T1000 (cell line): ENCODE measurements around the gene DOCK1.

Experiments used
- DNase-seq: peaks from one replicate; lab custom pipeline; 2025; ENCODE audit warnings: mixed read lengths; lab: John Stamatoyannopoulos, UW

The DOCK1 gene

GRCh38 chr10:127142856-127143255 is 237.6 kb downstream of the DOCK1 start:
- DNase-seq: no peak

GRCh38 chr10:127145173-127145572 is 239.9 kb downstream of the DOCK1 start:
- peak; percentile 48 for DNase-seq

GRCh38 chr10:127146661-127147060 is 241.4 kb downstream of the DOCK1 start:
- no peak for DNase-seq

DNA sequence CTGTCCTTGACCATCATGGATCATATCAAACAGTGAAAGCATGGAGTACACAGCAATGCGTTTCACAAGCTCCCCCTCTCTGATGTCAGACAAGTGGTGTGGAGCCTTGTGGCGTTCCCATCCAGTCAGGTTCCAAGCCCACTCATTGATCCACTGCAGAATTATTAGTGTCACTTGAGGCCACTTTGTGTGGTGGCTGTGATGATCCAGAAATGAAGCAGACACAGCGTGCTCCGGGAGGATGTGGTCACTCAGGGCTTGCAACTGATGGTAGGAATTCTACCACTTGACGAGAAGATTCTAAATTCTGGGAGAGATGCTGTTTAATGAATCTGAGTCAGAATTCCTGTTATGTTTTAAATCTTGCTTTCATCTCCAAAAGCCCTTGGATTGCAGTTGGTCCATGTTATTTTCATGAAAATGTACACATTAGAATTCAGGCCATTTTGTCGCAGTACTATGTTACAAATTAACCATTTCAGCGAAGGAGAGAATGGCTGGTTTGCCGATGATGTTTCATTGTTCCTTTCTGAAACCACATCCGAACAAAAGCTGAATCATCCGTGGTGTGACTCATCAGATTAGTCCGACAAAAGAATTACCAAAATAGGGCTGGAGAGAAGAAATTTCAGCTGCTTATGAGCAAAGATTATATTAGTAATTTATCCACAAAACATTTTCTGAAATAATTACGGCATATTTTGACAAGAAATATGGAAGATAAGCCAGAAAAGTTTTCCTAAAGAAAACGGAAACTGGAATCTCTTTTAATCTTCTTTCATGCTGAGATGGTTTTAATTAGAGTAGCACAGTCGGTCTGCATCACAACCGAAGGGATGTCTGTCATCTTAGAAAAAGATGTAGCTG is 243.1 kb downstream of the DOCK1 start:
- DNase-seq: peak; percentile 44

DNA sequence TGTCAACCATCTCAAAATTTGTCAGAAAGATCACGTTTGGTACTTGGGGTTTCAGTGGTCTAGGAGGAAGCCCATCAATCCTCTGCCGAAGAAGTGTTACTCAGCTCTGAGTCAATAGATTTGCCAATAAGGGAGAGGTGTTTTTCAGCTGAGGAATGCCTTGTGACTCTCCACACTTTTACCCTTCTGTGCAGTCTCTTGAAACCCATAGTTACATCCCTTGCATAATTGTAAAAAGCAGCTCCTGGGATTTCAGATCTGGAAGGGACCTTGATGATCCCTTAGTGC is 243.6 kb downstream of the DOCK1 start:
- no peak for DNase-seq

GRCh38 chr10:127149501-127150081 is 244.4 kb downstream of the DOCK1 start:
- DNase-seq: no peak

DNA sequence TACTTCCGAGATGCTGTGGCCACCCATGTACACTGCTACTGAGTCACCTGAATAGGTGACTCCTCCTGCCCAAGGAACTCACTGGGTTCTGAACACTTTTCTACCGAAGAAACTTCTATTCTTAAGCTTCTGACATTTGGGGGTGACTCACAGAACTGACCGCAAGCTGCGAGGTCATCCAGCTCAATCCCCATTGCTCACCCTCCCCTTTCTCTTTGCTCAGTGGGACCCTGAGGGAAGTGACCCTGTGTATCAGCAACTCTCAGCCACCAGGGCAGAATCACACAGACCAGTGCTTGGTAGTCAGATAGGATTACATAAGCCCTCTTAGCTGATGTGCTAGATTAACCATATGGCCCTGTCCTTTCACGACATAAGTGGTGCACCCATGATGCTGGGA is 244.9 kb downstream of the DOCK1 start:
- peak; percentile 12 for DNase-seq

DNA sequence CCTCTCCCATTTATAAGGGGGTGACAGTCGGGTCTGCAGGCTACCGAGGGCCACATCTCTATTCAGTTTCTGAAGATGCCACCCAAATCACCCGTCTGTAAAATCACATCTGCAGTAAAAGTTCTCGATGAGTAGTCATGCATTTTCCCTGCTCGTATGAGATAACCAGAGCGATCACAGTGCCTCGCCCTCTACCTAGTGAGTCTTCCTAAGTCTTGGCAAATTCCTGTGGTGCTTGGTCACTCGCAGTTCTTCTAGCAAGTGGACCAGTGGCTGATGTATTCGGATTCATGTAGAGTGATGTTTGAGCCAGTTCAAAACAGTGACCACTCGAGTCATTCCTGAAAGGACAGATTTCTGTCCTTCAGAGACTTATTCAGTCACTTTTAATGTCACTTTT is 246.3 kb downstream of the DOCK1 start:
- DNase-seq: no peak

- DNase-seq: no peak
These were observed 246.9 kb downstream of the DOCK1 start for GRCh38 chr10:127151981-127152699.

- no peak for DNase-seq
These were observed 248.0 kb downstream of the DOCK1 start for GRCh38 chr10:127153181-127153580.

- no peak for DNase-seq
These were observed 249.8 kb downstream of the DOCK1 start for GRCh38 chr10:127154831-127155620.

DNA sequence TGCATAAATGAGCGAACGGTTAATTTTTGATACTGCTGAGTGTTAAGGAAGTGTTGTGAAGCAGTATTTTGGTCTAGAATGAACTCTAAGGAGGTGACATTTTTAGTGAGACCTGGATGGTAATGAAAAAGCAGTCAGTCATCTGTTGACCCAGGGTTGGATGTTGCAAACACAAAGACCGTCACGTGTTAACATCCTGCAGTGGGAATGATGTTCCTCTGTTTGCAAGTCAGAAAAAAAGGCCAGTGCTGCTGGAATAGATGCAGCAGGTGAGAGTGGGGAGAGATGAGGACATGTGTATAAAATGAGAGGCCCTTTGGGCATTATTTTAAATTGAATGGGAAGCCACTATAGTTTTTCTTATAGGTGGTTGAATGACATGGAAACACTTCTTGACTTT is 251.9 kb downstream of the DOCK1 start:
- no peak for DNase-seq

- DNase-seq: no peak
These were observed 252.4 kb downstream of the DOCK1 start for GRCh38 chr10:127157506-127158200.

- DNase-seq: no peak
These were observed 253.4 kb downstream of the DOCK1 start for GRCh38 chr10:127158662-127159061.

GRCh38 chr10:127159648-127160245 is 254.5 kb downstream of the DOCK1 start:
- no peak for DNase-seq

- DNase-seq: no peak
These were observed 256.3 kb downstream of the DOCK1 start for GRCh38 chr10:127161482-127161881.

GRCh38 chr10:127162841-127163240 is 257.6 kb downstream of the DOCK1 start:
- no peak for DNase-seq

DNA sequence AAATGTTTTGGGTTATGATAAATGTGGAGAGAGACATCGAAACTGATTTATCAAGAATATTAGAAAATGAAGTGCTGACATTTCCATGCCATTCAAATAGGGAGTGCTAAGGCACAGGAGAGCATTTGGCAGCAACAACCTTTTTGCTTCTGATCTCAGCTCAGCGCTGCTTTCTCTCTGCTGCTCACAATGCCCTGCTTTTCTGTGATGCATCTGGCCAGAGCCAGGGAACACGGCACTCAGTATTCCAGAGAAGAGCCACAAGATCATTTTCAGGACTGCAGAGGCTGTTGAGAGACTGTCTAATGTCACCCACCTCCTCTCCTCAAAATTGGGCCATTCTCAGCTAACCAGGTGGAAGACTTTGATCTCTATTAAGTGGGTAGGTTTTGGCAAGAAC is 263.0 kb downstream of the DOCK1 start:
- no peak for DNase-seq

DNA sequence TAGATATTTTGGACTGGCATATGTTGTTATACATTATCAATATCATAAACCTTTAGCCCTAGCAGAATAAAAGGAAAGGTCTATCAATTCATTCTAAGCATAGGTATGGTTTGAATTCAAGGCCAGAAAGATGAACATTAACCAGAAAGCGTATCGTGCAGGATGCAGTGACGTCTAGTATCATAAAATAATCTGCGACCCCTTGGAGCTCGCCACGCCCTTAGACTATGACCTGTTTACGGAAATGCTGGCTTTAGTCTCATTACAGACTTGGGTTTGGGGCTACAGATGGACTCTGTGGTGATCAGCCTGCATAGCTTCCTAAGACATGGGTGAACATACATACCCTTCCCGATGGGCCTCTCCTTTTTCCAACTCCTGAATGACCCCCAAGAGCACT is 269.6 kb downstream of the DOCK1 start:
- no peak for DNase-seq

DNA sequence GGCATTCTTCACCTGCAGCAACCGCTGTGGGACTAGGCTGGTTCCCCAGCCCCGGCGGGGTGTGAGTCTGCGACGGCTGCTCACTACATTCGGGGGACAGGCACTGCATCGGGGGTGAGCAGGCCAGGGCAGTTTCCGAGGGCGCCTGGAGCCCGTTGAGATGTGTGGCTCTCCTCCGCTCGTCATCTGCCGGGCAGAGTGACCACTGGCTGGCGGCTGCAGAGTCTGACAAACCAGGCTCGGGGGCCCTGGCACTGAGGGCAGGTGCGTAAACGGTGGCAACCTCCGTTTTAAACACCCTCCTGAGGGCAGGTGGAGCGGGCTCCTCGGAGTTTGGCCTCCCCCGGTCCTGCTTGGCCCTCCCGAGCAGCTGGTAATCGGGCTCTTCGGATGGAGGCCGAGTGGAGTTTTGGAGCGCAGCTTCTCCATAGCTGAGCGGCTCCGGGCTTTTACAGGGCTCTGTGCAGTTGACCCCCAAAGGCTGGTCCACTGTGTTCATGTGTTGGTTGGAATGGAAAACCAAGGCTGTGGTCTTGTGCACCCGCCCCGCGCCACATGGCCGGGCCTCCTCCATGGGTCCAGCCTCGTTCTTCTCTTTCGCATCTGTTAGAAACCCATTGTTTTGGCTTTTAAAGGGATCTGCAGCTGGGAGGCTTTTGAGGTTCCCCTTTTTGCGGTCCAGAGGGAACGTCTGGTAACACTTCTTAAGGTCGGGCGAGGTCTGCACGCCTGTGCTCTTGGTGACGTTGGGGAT is 270.3 kb downstream of the DOCK1 start:
- DNase-seq: no peak

DNA sequence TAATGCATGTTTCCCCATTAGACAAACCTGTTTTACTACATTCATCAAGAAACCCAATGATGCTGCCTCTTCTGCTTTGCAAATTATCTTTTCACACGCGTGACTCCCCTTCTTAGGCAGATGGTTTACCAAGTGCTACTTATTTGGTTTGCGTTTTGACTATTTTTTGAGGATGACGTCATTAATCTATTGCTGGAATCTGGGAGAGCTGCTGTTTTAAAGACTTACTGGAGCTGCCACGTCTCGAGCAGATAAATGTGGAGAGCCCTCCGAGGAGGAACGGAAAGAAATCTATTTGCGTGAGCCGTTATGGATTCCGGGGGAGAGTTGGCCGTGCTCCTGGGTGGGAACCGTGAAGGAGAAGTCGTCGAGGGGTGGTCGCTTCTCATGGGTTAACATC is 271.4 kb downstream of the DOCK1 start:
- no peak for DNase-seq
